Measurements from ENCODE around the gene CDK16.

DNA sequence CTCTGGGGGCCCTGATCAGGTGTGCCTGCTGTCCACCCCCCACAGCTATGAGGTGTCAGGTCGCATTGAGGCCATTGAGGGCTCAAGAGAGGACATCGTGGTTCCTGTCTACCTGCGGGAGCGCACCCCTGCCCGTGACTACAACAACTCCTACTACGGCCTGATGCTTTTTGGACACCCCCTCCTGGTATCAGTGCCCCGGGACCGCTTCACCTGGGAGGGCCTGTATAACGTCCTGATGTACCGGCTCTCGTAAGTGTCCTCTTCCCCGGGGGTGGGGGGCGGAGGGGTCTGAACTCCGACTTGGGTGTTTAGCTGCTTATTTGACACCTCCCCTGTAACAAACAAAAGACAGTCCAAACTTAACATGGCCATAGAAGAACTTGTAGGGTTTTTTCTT, 24.9 kb downstream of the CDK16 start:
- TF ChIP-seq, protein P1, sequence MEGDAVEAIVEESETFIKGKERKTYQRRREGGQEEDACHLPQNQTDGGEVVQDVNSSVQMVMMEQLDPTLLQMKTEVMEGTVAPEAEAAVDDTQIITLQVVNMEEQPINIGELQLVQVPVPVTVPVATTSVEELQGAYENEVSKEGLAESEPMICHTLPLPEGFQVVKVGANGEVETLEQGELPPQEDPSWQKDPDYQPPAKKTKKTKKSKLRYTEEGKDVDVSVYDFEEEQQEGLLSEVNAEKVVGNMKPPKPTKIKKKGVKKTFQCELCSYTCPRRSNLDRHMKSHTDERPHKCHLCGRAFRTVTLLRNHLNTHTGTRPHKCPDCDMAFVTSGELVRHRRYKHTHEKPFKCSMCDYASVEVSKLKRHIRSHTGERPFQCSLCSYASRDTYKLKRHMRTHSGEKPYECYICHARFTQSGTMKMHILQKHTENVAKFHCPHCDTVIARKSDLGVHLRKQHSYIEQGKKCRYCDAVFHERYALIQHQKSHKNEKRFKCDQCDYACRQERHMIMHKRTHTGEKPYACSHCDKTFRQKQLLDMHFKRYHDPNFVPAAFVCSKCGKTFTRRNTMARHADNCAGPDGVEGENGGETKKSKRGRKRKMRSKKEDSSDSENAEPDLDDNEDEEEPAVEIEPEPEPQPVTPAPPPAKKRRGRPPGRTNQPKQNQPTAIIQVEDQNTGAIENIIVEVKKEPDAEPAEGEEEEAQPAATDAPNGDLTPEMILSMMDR (IDR thresholded peaks at IDR 0.05): no peak
- TF ChIP-seq POLR2A (IDR thresholded peaks at IDR 0.05): no peak
